Mesodermal cell (in vitro differentiated cells): ENCODE measurements around the gene NCAPG2.
"Not testable (repeated sequence)": the region's sequence is repeated elsewhere in the genome, so short reads cannot be mapped to it uniquely, and the experiment has no call there.

ENCODE experiments used
- H3K27ac ChIP-seq: 2 replicates; pipeline ENCODE4 v1.7.0; 2013; ENCODE audit warnings: mild to moderate bottlenecking, low read depth, low read length, moderate library complexity; ENCODE audit not compliant: severe bottlenecking
- H3K36me3 ChIP-seq: 2 replicates; pipeline ENCODE4 v1.7.1; 2013; ENCODE audit warnings: mild to moderate bottlenecking, low read length, moderate library complexity; ENCODE audit not compliant: control insufficient read depth, insufficient read depth
- H3K4me1 ChIP-seq: one replicate; pipeline ENCODE4 v1.7.1; 2013; ENCODE audit warnings: mild to moderate bottlenecking, low read length; ENCODE audit not compliant: insufficient read depth, control insufficient read depth, poor library complexity, severe bottlenecking
- H3K4me3 ChIP-seq: 2 replicates; pipeline ENCODE4 v1.7.0; 2013; ENCODE audit warnings: low read length, control low read depth, mild to moderate bottlenecking; ENCODE audit not compliant: insufficient read depth, poor library complexity, severe bottlenecking; ENCODE audit errors: extremely low read depth
- H3K9me3 ChIP-seq: 2 replicates; pipeline ENCODE4 v1.7.1; 2013; ENCODE audit warnings: mild to moderate bottlenecking, low read length, moderate library complexity; ENCODE audit not compliant: control insufficient read depth
- WGBS, 2 experiments: methylation state at CpG; one replicate each; pipeline ENCODE4 v1.1.5; 2013; ENCODE audit warnings: missing lambda C conversion rate in 2 of 2; ENCODE audit not compliant: insufficient coverage in 2 of 2; 5-methylcytosine and 5-hydroxymethylcytosine counted together

Gene NCAPG2

GRCh38 chr7:158633055-158633956, 71.3 kb downstream of the NCAPG2 start:
- Histone ChIP-seq H3K4me3 (no peak overlapping the region), H3K9me3 (no peaks in the 10 kb centered on the region), H3K27ac (no peak overlapping the region), H3K36me3 (peaks cover 55% of the 10 kb centered on the region), H3K4me1 (peaks cover 4% of the 10 kb centered on the region)
- 96 to 97% methylated on average over 6 of the region's 11 CpGs for WGBS, 2 experiments

GRCh38 chr7:158631574-158632195, 72.9 kb downstream of the NCAPG2 start:
- WGBS, 2 experiments: 100% methylated on average over 1 to 3 of the region's 3 CpGs
- H3K36me3 ChIP-seq: peaks cover 50% of the 10 kb centered on the region
- H3K4me1 ChIP-seq: peaks cover 4% of the 10 kb centered on the region
- H3K4me3 ChIP-seq: no peak overlapping the region
- H3K9me3 ChIP-seq: no peaks in the 10 kb centered on the region
- H3K27ac ChIP-seq: no peak overlapping the region

- H3K4me3 ChIP-seq, H3K9me3 ChIP-seq, H3K4me1 ChIP-seq, H3K27ac ChIP-seq: not testable (repeated sequence)
- H3K36me3 ChIP-seq: peaks cover 60% of the 10 kb centered on the region
- 84 to 90% methylated on average over 4 of the region's 8 CpGs for WGBS, 2 experiments
Measured at GRCh38 chr7:158626289-158626688, 78.3 kb downstream of the NCAPG2 start.

GRCh38 chr7:158623241-158623640, 81.4 kb downstream of the NCAPG2 start:
- no peaks in the 10 kb centered on the region for H3K9me3 ChIP-seq
- H3K36me3 ChIP-seq: peaks cover 39% of the 10 kb centered on the region
- H3K4me1 ChIP-seq: no peaks in the 10 kb centered on the region
- H3K4me3 ChIP-seq: no peak overlapping the region
- 98 to 100% methylated on average over 3 to 8 of the region's 13 CpGs for WGBS, 2 experiments
- no peak overlapping the region for H3K27ac ChIP-seq

GRCh38 chr7:158620839-158621441, 83.7 kb downstream of the NCAPG2 start:
- Histone ChIP-seq H3K9me3 (no peaks in the 10 kb centered on the region), H3K4me3 (no peak overlapping the region), H3K27ac (no peak overlapping the region), H3K4me1 (no peaks in the 10 kb centered on the region), H3K36me3 (peaks cover 28% of the 10 kb centered on the region)
- 97 to 100% methylated on average over 4 of the region's 6 CpGs for WGBS, 2 experiments

- Histone ChIP-seq H3K4me1 (no peaks in the 10 kb centered on the region), H3K27ac (no peak overlapping the region), H3K4me3 (no peak overlapping the region), H3K9me3 (no peaks in the 10 kb centered on the region), H3K36me3 (peaks cover 24% of the 10 kb centered on the region)
- WGBS, 2 experiments: 97 to 100% methylated on average over 3 of the region's 5 CpGs
Measured at GRCh38 chr7:158620418-158620817, 84.2 kb downstream of the NCAPG2 start.

- H3K9me3 ChIP-seq: no peaks in the 10 kb centered on the region
- no peak overlapping the region for H3K4me3 ChIP-seq
- H3K27ac ChIP-seq: no peak overlapping the region
- H3K4me1 ChIP-seq: no peaks in the 10 kb centered on the region
- H3K36me3 ChIP-seq: peaks cover 12% of the 10 kb centered on the region
- 96 to 100% methylated on average over 3 of the region's 4 CpGs for WGBS, 2 experiments
Measured at GRCh38 chr7:158618745-158619140, 85.9 kb downstream of the NCAPG2 start.

- H3K9me3 ChIP-seq: no peaks in the 10 kb centered on the region
- WGBS, 2 experiments: 81 to 87% methylated on average over 2 to 3 of the region's 3 CpGs
- no peaks in the 10 kb centered on the region for H3K4me1 ChIP-seq
- H3K4me3 ChIP-seq: no peak overlapping the region
- H3K36me3 ChIP-seq: peaks cover 10% of the 10 kb centered on the region
- no peak overlapping the region for H3K27ac ChIP-seq
Measured at GRCh38 chr7:158617737-158618128, 86.9 kb downstream of the NCAPG2 start.

- no peak overlapping the region for H3K4me3 ChIP-seq
- no peak overlapping the region for H3K27ac ChIP-seq
- H3K9me3 ChIP-seq: no peaks in the 10 kb centered on the region
- 100% methylated on average over 1 of the region's 2 CpGs; no CpG with 5 or more reads in 1 of the 2 experiments for WGBS, 2 experiments
- H3K36me3 ChIP-seq: peaks cover 15% of the 10 kb centered on the region
- H3K4me1 ChIP-seq: no peaks in the 10 kb centered on the region
Measured at GRCh38 chr7:158616050-158616449, 88.6 kb downstream of the NCAPG2 start.

GRCh38 chr7:158614700-158615099, 89.9 kb downstream of the NCAPG2 start:
- Histone ChIP-seq H3K27ac (no peak overlapping the region), H3K9me3 (no peaks in the 10 kb centered on the region), H3K4me3 (no peak overlapping the region), H3K36me3 (peaks cover 15% of the 10 kb centered on the region), H3K4me1 (no peaks in the 10 kb centered on the region)
- WGBS, 2 experiments: 90 to 100% methylated on average over 1 of the region's 1 CpG
